ENCODE data around the gene KCNK2. TPM values are rescaled to one million over a fixed set of nuclear protein-coding genes. Genes with fewer than 3 reads are reported as not detected.

Gene KCNK2
- total RNA-seq, 2 experiments from 2014 or later: not detected

DNA sequence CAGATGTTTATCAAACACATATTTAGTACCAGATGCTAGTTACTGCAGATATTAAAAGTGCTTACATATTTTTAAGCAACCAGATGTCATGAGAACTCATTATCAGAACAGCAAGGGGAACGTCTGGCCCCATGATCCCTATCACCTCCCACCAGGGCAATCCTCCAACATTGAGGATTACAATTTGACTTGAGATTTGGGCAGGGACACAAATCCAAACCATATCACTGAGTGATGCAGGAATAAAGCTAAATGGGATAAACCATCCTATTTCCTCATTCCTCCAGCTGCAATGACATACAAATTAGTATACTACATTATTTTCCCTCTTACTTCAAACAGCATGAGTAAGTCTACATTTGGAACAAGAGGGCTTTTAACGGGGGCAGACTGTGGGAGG, 3.1 kb upstream of the KCNK2 start:
- Histone ChIP-seq H3K4me3 (ENCODE audit: low read depth, low read length, poor library complexity, severe bottlenecking) (no peak overlapping the region), H3K27ac (ENCODE audit: low read depth, low read length, poor library complexity, severe bottlenecking) (no peak overlapping the region), H3K9me2 (ENCODE audit: insufficient read depth, low read length) (no peaks in the 10 kb centered on the region), H3K9me3 (ENCODE audit: low read length) (no peaks in the 10 kb centered on the region), H3K36me3 (ENCODE audit: insufficient read depth, low read length) (no peaks in the 10 kb centered on the region), H3K4me1 (ENCODE audit: insufficient read depth, low read length, poor library complexity, severe bottlenecking) (no peaks in the 10 kb centered on the region), H3K79me2 (ENCODE audit: insufficient read depth, low read depth, low read length) (no peaks in the 10 kb centered on the region), H3K4me2 (ENCODE audit: low read length) (no peak overlapping the region), H2AFZ (ENCODE audit: low read length) (no peak overlapping the region), H4K20me1 (ENCODE audit: insufficient read depth, low read length) (no peaks in the 10 kb centered on the region)
- DNase-seq (ENCODE audit: low spot score): no peak
- no TSS peak for BruUV-seq (replicated peaks)
- ChIA-PET POLR2A (no interaction called here), CTCF (ENCODE audit: unreplicated experiment) (no interaction called here)
- TF ChIP-seq, protein P1, sequence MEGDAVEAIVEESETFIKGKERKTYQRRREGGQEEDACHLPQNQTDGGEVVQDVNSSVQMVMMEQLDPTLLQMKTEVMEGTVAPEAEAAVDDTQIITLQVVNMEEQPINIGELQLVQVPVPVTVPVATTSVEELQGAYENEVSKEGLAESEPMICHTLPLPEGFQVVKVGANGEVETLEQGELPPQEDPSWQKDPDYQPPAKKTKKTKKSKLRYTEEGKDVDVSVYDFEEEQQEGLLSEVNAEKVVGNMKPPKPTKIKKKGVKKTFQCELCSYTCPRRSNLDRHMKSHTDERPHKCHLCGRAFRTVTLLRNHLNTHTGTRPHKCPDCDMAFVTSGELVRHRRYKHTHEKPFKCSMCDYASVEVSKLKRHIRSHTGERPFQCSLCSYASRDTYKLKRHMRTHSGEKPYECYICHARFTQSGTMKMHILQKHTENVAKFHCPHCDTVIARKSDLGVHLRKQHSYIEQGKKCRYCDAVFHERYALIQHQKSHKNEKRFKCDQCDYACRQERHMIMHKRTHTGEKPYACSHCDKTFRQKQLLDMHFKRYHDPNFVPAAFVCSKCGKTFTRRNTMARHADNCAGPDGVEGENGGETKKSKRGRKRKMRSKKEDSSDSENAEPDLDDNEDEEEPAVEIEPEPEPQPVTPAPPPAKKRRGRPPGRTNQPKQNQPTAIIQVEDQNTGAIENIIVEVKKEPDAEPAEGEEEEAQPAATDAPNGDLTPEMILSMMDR (conservative IDR thresholded peaks at IDR 0.05; ENCODE audit: low read length): no peak
- no peak for TF ChIP-seq EZH2phosphoT487 (IDR thresholded peaks at IDR 0.05; ENCODE audit: borderline replicate concordance, low read depth, low read length)
- intact Hi-C loops (cut with micrococcal nuclease; ENCODE audit: unreplicated experiment): no loop called here

DNA sequence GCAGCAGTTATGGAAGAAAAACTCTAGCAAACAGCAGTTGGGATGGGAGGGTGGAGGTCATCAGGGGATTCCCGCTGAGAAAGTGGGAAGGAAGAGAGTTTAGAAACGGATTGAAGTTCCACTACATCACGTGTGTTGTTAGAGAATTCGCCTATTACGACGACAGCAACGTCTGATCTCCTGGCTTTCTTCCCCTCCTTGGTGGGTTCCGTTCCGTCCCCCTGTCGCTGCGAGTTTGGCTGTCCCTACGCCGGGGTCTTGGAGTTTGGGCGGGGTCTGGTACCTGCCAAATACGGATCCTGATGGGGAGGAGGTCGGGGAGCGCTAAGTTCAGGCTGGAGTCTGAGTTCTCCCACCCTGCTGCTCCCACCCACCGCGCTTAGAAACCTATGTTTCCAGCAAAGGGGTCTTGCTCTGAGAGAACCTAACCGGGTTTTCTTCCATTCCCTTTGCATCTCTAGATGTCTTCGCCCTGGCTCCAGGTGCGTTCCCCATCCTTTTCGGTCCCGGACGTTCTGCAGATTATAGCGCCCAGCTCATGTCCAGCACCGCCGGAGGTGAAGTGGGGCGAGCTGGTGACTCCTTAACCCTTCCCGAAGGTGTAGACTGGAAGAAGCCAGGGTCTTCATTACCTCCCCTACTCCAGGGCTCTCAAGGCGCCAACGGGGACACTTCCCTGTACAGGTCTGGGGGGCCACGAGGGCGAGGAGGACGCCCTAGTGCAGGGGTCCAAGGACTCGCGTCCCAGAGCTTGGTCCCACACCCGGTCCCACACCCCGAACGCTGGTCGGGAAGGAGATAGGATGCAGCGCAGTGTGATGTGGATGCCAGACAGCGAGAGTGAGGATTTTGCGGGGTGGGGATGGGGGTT, 641 bp upstream of the KCNK2 start:
- POLR2A ChIA-PET: interaction anchor here (0.6 kb wide), 2 partner anchors 49 to 52 kb away, joined by 3 to 4 read pairs; no protein-coding TSS in a partner anchor
- intact Hi-C loops (cut with micrococcal nuclease; ENCODE audit: unreplicated experiment): no loop called here
- no peak overlapping the region for H3K4me2 ChIP-seq (ENCODE audit: low read length)
- no TSS peak for BruUV-seq (replicated peaks)
- TF ChIP-seq, protein P1 (conservative IDR thresholded peaks at IDR 0.05; ENCODE audit: low read length): no peak
- TF ChIP-seq EZH2phosphoT487 (IDR thresholded peaks at IDR 0.05; ENCODE audit: borderline replicate concordance, low read depth, low read length): no peak
- H4K20me1 ChIP-seq (ENCODE audit: insufficient read depth, low read length): no peaks in the 10 kb centered on the region
- no peaks in the 10 kb centered on the region for H3K36me3 ChIP-seq (ENCODE audit: insufficient read depth, low read length)
- CTCF ChIA-PET (ENCODE audit: unreplicated experiment): no interaction called here
- no peak for DNase-seq (ENCODE audit: low spot score)
- no peak overlapping the region for H3K4me3 ChIP-seq (ENCODE audit: low read depth, low read length, poor library complexity, severe bottlenecking)
- no peaks in the 10 kb centered on the region for H3K79me2 ChIP-seq (ENCODE audit: insufficient read depth, low read depth, low read length)
- H2AFZ ChIP-seq (ENCODE audit: low read length): no peak overlapping the region
- no peaks in the 10 kb centered on the region for H3K9me3 ChIP-seq (ENCODE audit: low read length)
- no peak overlapping the region for H3K27ac ChIP-seq (ENCODE audit: low read depth, low read length, poor library complexity, severe bottlenecking)
- H3K9me2 ChIP-seq (ENCODE audit: insufficient read depth, low read length): no peaks in the 10 kb centered on the region
- no peaks in the 10 kb centered on the region for H3K4me1 ChIP-seq (ENCODE audit: insufficient read depth, low read length, poor library complexity, severe bottlenecking)

DNA sequence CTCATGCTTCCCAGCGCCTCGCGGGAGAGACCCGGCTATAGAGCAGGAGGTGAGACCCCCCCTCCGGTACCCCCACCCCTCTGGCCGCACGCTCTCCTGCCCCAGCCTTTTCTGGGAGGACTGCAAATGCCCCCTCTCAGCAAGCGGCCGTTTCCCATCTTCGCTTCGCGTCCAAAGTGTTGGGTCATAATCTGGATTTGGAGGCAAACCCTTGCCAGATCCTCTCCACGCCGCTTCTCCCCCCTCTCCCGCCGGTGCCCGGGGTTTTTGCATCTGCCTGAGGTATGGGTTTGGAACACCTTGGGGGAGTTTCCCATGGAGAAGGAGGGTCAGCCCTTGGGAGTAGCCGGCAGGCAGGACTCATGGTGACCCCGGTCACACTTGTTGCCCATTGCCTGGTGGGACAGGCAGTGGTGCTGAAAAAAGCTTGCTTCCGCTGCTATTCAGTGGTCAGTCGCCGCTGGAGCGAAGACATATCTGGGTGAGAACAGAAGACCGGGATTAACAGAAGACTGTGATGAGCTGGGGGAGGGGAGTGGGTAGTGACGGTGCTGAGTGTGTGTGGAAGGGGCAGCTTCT, 935 bp downstream of the KCNK2 start:
- no peaks in the 10 kb centered on the region for H3K9me3 ChIP-seq (ENCODE audit: low read length)
- H3K4me1 ChIP-seq (ENCODE audit: insufficient read depth, low read length, poor library complexity, severe bottlenecking): no peaks in the 10 kb centered on the region
- no peak overlapping the region for H3K27ac ChIP-seq (ENCODE audit: low read depth, low read length, poor library complexity, severe bottlenecking)
- no peaks in the 10 kb centered on the region for H3K79me2 ChIP-seq (ENCODE audit: insufficient read depth, low read depth, low read length)
- H3K9me2 ChIP-seq (ENCODE audit: insufficient read depth, low read length): no peaks in the 10 kb centered on the region
- no peak overlapping the region for H2AFZ ChIP-seq (ENCODE audit: low read length)
- no TSS peak for BruUV-seq (replicated peaks)
- POLR2A ChIA-PET: interaction anchor here (1.3 kb wide), 1 partner anchor 12 kb away, joined by 3 read pairs; no protein-coding TSS in a partner anchor
- no peaks in the 10 kb centered on the region for H4K20me1 ChIP-seq (ENCODE audit: insufficient read depth, low read length)
- H3K36me3 ChIP-seq (ENCODE audit: insufficient read depth, low read length): no peaks in the 10 kb centered on the region
- CTCF ChIA-PET (ENCODE audit: unreplicated experiment): no interaction called here
- H3K4me3 ChIP-seq (ENCODE audit: low read depth, low read length, poor library complexity, severe bottlenecking): no peak overlapping the region
- TF ChIP-seq, protein P1 (conservative IDR thresholded peaks at IDR 0.05; ENCODE audit: low read length): no peak
- no peak for TF ChIP-seq EZH2phosphoT487 (IDR thresholded peaks at IDR 0.05; ENCODE audit: borderline replicate concordance, low read depth, low read length)
- DNase-seq (ENCODE audit: low spot score): no peak
- no peak overlapping the region for H3K4me2 ChIP-seq (ENCODE audit: low read length)
- intact Hi-C loops (cut with micrococcal nuclease; ENCODE audit: unreplicated experiment): no loop called here

Measured in OCI-LY7 (cell line).